NCI-H187 (cell line): Measurements from ENCODE around the gene SLC3A2.
"Not testable (repeated sequence)": the region's sequence is repeated elsewhere in the genome, so short reads cannot be mapped to it uniquely, and the experiment has no call there.

Source experiments
- DNase-seq, 2 experiments: peaks; one replicate each; lab custom pipeline; 2025; lab: John Stamatoyannopoulos, UW

Gene SLC3A2

DNA sequence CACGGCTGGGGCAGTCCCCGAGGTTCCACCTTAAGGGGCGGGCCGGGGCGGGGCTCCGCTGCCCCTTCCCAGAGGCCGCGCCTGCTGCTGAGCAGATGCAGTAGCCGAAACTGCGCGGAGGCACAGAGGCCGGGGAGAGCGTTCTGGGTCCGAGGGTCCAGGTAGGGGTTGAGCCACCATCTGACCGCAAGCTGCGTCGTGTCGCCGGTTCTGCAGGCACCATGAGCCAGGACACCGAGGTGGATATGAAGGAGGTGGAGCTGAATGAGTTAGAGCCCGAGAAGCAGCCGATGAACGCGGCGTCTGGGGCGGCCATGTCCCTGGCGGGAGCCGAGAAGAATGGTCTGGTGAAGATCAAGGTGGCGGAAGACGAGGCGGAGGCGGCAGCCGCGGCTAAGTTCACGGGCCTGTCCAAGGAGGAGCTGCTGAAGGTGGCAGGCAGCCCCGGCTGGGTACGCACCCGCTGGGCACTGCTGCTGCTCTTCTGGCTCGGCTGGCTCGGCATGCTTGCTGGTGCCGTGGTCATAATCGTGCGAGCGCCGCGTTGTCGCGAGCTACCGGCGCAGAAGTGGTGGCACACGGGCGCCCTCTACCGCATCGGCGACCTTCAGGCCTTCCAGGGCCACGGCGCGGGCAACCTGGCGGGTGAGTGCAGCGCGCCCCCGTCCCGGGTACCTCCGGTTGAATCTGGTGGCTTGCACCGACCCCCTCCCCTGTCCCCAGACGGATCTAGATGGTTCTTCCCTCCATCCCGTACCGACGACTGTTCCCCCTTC is at the start of gene SLC3A2:
Gene SLC3A2, plus strand, starts transcription at position 94 of the 776 bp plus-strand sequence. Its CDS starts 128 bp downstream, at position 222.
- peak; percentile 72 to 86 for DNase-seq

DNA sequence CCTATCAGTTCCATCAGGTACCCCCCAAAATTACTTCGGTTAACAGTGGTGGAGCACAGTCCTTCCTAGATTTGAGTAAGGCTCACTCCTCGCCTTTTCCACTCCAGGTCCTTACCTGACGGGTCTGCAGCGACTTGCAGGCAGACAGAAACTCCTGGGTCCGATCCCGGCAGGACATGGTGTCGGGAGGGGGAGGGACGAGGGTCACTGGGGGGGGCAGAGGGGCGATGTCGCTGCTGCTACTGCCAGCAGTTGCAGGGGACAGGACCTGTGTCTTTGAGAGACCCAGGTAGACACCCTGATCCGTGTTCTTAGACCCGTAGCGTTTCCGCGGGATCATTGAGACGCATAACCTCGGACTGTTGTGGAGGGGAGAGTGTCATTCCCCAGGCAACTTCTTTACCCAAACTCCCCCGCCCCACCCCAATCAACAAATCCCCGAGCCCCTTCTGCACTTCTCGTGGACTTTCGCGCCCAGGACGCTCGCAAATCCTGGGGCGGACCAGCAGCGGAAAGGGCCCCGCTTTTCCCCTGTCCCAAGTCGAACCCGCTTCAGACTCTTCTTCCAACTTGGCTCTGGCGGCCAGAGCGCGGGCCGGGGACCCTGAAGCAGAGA is 49.7 kb upstream of the SLC3A2 start:
- DNase-seq = no peak

DNA sequence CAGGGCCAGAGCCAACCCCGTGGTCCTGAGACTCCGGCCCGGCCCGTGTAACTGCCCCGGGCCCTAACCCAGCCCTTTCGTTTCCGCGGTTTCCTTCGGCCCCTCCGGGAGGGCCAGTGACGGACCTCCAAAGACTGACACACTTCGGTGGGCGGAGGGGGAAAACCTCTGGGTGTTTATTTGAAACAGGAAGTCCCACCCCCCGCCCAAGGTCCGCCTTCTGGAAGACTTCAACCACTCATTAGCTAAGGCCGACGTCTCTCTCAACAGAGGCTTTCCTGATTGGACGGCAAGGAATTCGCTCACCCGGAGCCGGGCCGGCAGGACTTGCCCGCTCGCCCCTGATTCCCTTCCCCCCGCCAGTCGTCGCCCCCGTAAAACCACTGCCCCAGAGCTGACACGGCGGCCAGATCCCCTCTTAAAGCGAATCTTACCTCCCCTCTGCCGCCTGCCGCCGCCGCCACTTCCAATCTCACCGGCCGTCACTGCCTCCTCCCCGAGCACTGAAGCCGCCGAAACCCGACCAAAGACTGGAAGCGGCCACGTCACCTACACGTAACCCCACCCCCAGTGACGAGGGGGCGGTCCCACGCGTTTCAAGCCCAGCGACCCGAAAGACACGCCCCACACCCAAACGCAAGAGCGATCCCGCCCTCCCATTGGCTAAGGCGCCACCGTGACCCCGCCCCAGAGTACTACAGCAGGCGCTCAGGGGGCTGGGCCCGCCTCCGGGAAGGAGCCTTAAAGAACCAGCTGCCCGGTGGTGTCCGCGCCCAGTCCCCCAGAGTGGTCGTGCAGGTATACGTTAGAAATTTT is 49.0 kb upstream of the SLC3A2 start, which contains the start of gene STX5:
Gene STX5, minus strand, starts transcription at position 532 of the 816 bp plus-strand sequence. CDS start 808 bp downstream, outside the sequence.
- DNase-seq = peak; percentile 95 to 98

GRCh38 chr11:62832336-62833234 is 48.1 kb upstream of the SLC3A2 start, which contains the start of gene TEX54:
TEX54 (minus strand) TSS chr11:62832841.
- no peak for DNase-seq

DNA sequence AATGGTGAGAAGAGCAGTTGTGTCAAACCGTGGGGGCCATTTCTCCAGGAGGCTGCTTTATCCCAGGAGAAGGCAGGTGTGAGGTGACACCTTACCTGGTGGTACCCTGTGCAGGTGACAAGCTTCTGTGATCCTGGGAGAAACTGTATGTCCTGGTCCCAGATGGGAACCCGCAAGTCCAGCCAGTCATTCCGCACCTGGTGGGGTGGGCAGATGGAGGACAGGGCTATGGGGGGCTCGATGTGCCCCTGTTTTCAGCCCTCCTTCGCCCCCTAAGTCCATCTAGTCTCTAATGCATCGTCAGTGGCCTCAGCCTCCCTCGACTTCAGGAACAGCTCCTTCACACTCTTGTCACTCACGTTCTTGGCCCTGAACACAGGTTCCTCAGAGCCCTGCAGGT is 45.4 kb upstream of the SLC3A2 start:
- no peak for DNase-seq

DNA sequence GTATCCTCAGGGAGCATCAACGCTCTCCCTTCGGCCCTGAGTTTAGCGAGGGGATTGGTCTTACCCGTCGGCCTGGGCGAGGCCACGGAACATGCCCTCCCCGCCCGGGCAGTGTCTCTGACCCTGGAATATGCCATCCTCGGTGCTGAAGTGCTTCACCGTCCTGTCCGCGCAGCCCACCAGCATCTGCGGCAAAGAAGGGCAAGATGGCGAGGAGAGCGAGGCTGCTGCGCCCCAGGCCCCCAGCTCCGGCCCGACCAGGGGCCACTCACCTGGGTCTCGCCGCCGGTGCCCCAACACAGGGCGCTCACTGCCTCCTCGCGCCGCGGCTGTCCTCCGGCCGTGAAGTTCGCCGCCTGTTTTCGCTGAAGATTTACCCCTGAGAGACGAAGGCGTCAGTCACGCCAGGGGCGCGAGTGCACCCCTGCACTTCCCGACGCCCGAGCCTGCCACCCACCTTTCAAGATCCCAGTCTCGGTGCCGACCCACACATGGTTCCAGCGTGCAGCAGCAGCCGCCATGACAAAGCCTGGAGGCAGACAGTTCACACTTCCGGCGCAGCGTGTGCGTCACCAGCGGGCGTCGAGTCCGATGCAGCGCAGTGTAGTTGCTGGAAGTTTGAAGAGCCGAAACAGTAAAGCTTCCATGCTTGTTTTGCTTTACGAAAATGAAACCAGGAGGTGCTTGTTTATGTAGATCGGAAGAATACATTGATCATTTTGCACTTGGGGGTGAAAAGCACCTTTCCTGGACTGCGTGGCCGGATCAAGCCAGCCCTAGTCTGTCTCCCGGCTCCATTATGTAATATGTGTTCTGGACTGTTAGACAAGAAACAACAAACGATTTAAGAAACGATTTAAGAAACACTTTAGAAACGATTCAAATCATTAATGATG is 41.4 kb upstream of the SLC3A2 start, which contains the start of gene WDR74:
Gene WDR74, minus strand, starts transcription at position 541 of the 896 bp plus-strand sequence. Its CDS starts 20 bp downstream, at position 521.
- peak; percentile 76 for DNase-seq

- not testable (repeated sequence) for DNase-seq
Measured at GRCh38 chr11:62840721-62841360, 39.9 kb upstream of the SLC3A2 start.

GRCh38 chr11:62841361-62842170 is 39.1 kb upstream of the SLC3A2 start:
- peak; percentile 85 to 93 for DNase-seq

DNA sequence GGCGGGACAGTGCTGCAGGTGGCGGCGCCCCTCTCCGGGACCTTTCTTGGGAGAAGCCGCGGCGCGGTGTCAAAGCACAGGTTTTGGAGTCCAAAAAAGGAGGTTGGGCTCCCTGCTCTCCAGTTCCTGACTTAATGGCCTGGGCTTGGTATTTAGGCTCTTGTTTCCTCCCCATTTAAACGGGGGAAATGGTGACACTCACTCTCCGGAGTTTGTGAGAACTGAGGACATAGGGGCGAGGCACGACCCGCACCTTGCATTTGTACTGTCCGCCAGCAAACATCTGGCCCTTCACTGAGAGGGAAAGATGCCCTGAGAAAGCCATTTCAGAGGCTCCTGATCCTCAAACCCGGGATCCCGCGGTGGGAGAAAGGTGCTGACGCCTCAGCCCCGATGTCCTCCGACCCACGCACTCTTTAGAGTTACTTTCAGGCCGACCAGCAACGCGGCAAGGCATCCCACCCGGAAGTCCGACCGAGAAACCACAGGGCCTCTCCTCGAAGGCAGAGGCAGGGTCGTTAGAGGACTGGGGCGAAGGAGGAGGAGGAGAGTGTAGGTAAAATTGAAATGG is 38.4 kb upstream of the SLC3A2 start:
- DNase-seq = peak in 1 of 2 experiments; percentile 63

DNA sequence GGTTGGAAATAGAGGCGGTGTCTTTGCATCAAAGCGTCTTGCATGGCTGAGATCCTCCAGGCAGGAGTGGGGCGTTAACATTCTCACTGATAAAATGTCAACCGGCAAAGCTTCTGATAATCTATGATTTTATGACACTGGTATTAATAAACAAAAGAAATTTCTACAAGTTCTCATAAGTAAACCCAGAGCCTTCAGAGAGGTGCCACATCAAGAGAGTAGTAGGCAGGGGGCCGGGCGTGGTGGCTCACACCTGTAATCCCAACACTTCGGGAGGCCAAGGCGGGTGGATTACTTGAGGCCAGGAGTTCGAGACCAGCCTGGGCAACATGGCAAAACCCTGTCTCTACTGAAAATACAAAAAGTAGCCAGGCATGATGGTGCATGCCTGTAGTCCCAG is 37.8 kb upstream of the SLC3A2 start:
- DNase-seq = not testable (repeated sequence)

DNA sequence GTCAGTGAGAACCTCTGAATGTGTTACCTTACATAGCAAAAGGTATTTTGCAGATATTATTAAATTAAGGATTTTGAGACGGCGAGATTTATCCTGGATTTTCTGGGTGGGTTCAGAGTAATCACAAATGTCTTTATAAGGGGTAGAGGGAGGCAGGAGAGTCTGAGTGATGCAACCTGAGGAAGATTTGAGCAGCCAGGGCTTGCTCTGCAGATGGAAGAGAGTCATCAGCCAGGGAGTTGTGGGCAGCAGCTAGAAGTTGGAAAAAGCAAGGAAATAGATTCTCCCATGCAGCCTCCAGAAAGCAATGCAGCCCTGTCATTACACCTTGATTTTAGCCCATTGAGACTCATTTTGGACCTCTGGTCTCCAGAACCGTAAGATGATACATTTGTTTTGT is 37.2 kb upstream of the SLC3A2 start:
- DNase-seq = no peak

- no peak for DNase-seq
Measured at GRCh38 chr11:62844154-62844553, 36.5 kb upstream of the SLC3A2 start.

DNA sequence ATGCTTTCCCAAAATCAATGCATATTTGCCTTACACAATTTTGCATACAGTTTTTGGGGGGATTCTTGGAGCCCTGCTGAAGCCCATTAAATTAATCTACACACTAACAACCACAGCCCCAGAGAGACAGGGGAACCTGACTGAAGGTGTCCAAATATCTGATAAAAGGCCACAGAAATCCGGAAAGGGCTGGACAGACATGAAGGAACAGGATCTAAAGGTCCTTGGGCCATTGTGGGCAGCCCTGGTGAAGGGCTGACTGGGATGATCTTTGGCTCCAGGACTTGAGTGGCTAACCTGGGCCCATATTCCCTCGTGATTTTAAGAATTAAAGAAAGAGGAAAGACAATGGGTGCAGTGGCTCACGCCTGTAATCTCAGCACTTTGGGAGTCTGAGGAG is 34.5 kb upstream of the SLC3A2 start:
- DNase-seq = no peak

- DNase-seq = no peak
Measured at GRCh38 chr11:62847767-62848314, 32.9 kb upstream of the SLC3A2 start.

- DNase-seq = no peak
Measured at GRCh38 chr11:62850911-62851806, 29.5 kb upstream of the SLC3A2 start.

GRCh38 chr11:62851807-62852522 is 28.7 kb upstream of the SLC3A2 start:
- DNase-seq = no peak
